ENCODE results near the gene CCDC152. TPM values are rescaled to one million over a fixed set of nuclear protein-coding genes. Genes with fewer than 3 reads are reported as not detected.
"Not testable (repeated sequence)": the region's sequence is repeated elsewhere in the genome, so short reads cannot be mapped to it uniquely, and the experiment has no call there.

Gene CCDC152
- total RNA-seq, 2 donors from 2014 or later, result 0.81 to 4.7 TPM

GRCh38 chr5:42811591-42812446 lies 55.2 kb downstream of the CCDC152 start, which contains the start of gene SELENOP:
TSS of gene SELENOP (minus strand) at chr5:42811892. CDS start at chr5:42808353, 3,539 bp downstream.
- ATAC-seq (ENCODE audit: insufficient number of reproducible peaks, low FRiP score, low read depth) (peak; percentile 72), DNase-seq (ENCODE audit: low spot score) (no peak)
- Histone ChIP-seq H3K27ac (peak within 1 kb of the TSS; percentile 63 to 68), H3K27me3 (replicated peaks; ENCODE audit: insufficient read depth) (no peaks in the 10 kb centered on the region), H3K36me3 (no peaks in the 10 kb centered on the region), H3K4me3 (peak within 1 kb of the TSS; percentile 73), H3K4me1 (ENCODE audit: control insufficient read depth in 1 of 2, low read depth in 2 of 2) (no peaks in the 10 kb centered on the region), H3K9me3 (no peaks in the 10 kb centered on the region)
- no peak for TF ChIP-seq CTCF (IDR thresholded peaks at IDR 0.05)

GRCh38 chr5:42812620-42813019 lies 56.0 kb downstream of the CCDC152 start:
- TF ChIP-seq CTCF (IDR thresholded peaks at IDR 0.05), result no peak
- Histone ChIP-seq H3K4me1 (ENCODE audit: control insufficient read depth in 1 of 2, low read depth in 2 of 2) (no peaks in the 10 kb centered on the region), H3K27ac (no peak overlapping the region), H3K4me3 (no peak overlapping the region), H3K27me3 (replicated peaks; ENCODE audit: insufficient read depth) (no peaks in the 10 kb centered on the region), H3K36me3 (no peaks in the 10 kb centered on the region), H3K9me3 (no peaks in the 10 kb centered on the region)
- ATAC-seq (ENCODE audit: insufficient number of reproducible peaks, low FRiP score, low read depth) (no peak), DNase-seq (ENCODE audit: low spot score) (no peak)

GRCh38 chr5:42813533-42813932 lies 56.9 kb downstream of the CCDC152 start:
- no peak for DNase-seq (ENCODE audit: low spot score)
- H3K4me3 ChIP-seq, result no peak overlapping the region
- ATAC-seq (ENCODE audit: insufficient number of reproducible peaks, low FRiP score, low read depth), result no peak
- TF ChIP-seq CTCF (IDR thresholded peaks at IDR 0.05), result no peak
- no peaks in the 10 kb centered on the region for H3K4me1 ChIP-seq (ENCODE audit: control insufficient read depth in 1 of 2, low read depth in 2 of 2)
- H3K27me3 ChIP-seq (replicated peaks; ENCODE audit: insufficient read depth), result no peaks in the 10 kb centered on the region
- H3K9me3 ChIP-seq, result no peaks in the 10 kb centered on the region
- H3K27ac ChIP-seq, result no peak overlapping the region
- no peaks in the 10 kb centered on the region for H3K36me3 ChIP-seq

- not testable (repeated sequence) for ATAC-seq (ENCODE audit: insufficient number of reproducible peaks, low FRiP score, low read depth); H3K27me3 ChIP-seq (replicated peaks; ENCODE audit: insufficient read depth); H3K27ac ChIP-seq; H3K9me3 ChIP-seq; DNase-seq (ENCODE audit: low spot score); H3K4me1 ChIP-seq (ENCODE audit: control insufficient read depth in 1 of 2, low read depth in 2 of 2); H3K4me3 ChIP-seq; H3K36me3 ChIP-seq
Measured at GRCh38 chr5:42816546-42816945, 59.9 kb downstream of the CCDC152 start.

GRCh38 chr5:42819745-42820144 lies 63.1 kb downstream of the CCDC152 start:
- H3K4me1 ChIP-seq (ENCODE audit: control insufficient read depth in 1 of 2, low read depth in 2 of 2), result no peaks in the 10 kb centered on the region
- H3K4me3 ChIP-seq, result no peak overlapping the region
- H3K27ac ChIP-seq, result no peak overlapping the region
- no peaks in the 10 kb centered on the region for H3K9me3 ChIP-seq
- ATAC-seq (ENCODE audit: insufficient number of reproducible peaks, low FRiP score, low read depth) (no peak), DNase-seq (ENCODE audit: low spot score) (no peak)
- no peaks in the 10 kb centered on the region for H3K27me3 ChIP-seq (replicated peaks; ENCODE audit: insufficient read depth)
- H3K36me3 ChIP-seq, result no peaks in the 10 kb centered on the region
- no peak for TF ChIP-seq CTCF (IDR thresholded peaks at IDR 0.05)

Measured in thoracic aorta (tissue), 2 donors.